Stimulated activated naive CD8-positive, alpha-beta T cell treated with anti-CD3 and anti-CD28 coated beads, Interleukin-15, Interleukin-2, amounts not matched to agents 100 ng/mL and 50 ng/mL, for 24 hours (primary cell): ENCODE data around the gene NASP.
"Not testable (repeated sequence)": the region's sequence is repeated elsewhere in the genome, so short reads cannot be mapped to it uniquely, and the experiment has no call there.

Source experiments
- H3K27ac Mint-ChIP-seq: one replicate; pipeline ENCODE4 v1.8.0; 2021; ENCODE audit warnings: mild to moderate bottlenecking, mixed read lengths
- H3K27me3 Mint-ChIP-seq: one replicate; pipeline ENCODE4 v1.8.0; 2021; ENCODE audit warnings: mixed read lengths
- H3K36me3 Mint-ChIP-seq: one replicate; pipeline ENCODE4 v1.8.0; 2021; ENCODE audit warnings: low read depth, mixed read lengths
- H3K4me1 Mint-ChIP-seq: one replicate; pipeline ENCODE4 v1.8.0; 2021; ENCODE audit warnings: low read depth, mixed read lengths
- H3K4me3 Mint-ChIP-seq: one replicate; pipeline ENCODE4 v1.8.0; 2021; ENCODE audit warnings: mild to moderate bottlenecking, mixed read lengths
- H3K9me3 Mint-ChIP-seq: one replicate; pipeline ENCODE4 v1.8.0; 2021; ENCODE audit warnings: mixed read lengths

The NASP gene

GRCh38 chr1:45589861-45590260, 6.0 kb downstream of the NASP start:
- Mint-ChIP-seq H3K27me3 (no peaks in the 10 kb centered on the region), H3K4me1 (peaks cover 45% of the 10 kb centered on the region), H3K27ac (no peak overlapping the region), H3K36me3 (peaks cover 55% of the 10 kb centered on the region), H3K9me3 (no peaks in the 10 kb centered on the region), H3K4me3 (no peak overlapping the region)

GRCh38 chr1:45594412-45594811, 10.6 kb downstream of the NASP start:
- Mint-ChIP-seq H3K4me1 (peaks cover 20% of the 10 kb centered on the region), H3K27ac (no peak overlapping the region), H3K4me3 (no peak overlapping the region), H3K27me3 (no peaks in the 10 kb centered on the region), H3K9me3 (no peaks in the 10 kb centered on the region), H3K36me3 (peaks cover 62% of the 10 kb centered on the region)

GRCh38 chr1:45596765-45597164, 12.9 kb downstream of the NASP start:
- Mint-ChIP-seq H3K36me3 (peaks cover 69% of the 10 kb centered on the region), H3K4me1 (peaks cover 18% of the 10 kb centered on the region)
- not testable (repeated sequence) for H3K27me3 Mint-ChIP-seq, H3K4me3 Mint-ChIP-seq, H3K27ac Mint-ChIP-seq, H3K9me3 Mint-ChIP-seq

GRCh38 chr1:45604239-45604638, 20.4 kb downstream of the NASP start:
- Mint-ChIP-seq H3K36me3 (peaks cover 76% of the 10 kb centered on the region), H3K4me3 (no peak overlapping the region), H3K9me3 (no peaks in the 10 kb centered on the region), H3K4me1 (peaks cover 26% of the 10 kb centered on the region), H3K27me3 (no peaks in the 10 kb centered on the region), H3K27ac (no peak overlapping the region)

GRCh38 chr1:45607404-45608074, 23.7 kb downstream of the NASP start:
- Mint-ChIP-seq H3K27me3 (no peaks in the 10 kb centered on the region), H3K27ac (peak overlapping the region; percentile 59), H3K9me3 (no peaks in the 10 kb centered on the region), H3K4me1 (peaks cover 18% of the 10 kb centered on the region), H3K36me3 (peaks cover 72% of the 10 kb centered on the region), H3K4me3 (no peak overlapping the region)

GRCh38 chr1:45608175-45609156, 24.6 kb downstream of the NASP start:
- Mint-ChIP-seq H3K9me3 (no peaks in the 10 kb centered on the region), H3K27me3 (no peaks in the 10 kb centered on the region), H3K4me1 (peaks cover 18% of the 10 kb centered on the region), H3K4me3 (no peak overlapping the region), H3K27ac (peak overlapping the region; percentile 57), H3K36me3 (peaks cover 76% of the 10 kb centered on the region)

- Mint-ChIP-seq H3K27me3 (no peaks in the 10 kb centered on the region), H3K27ac (no peak overlapping the region), H3K4me1 (peaks cover 18% of the 10 kb centered on the region), H3K9me3 (no peaks in the 10 kb centered on the region), H3K4me3 (no peak overlapping the region), H3K36me3 (peaks cover 82% of the 10 kb centered on the region)
Observed at GRCh38 chr1:45610589-45611226, 26.9 kb downstream of the NASP start.

GRCh38 chr1:45612941-45613579, 29.2 kb downstream of the NASP start:
- H3K9me3 Mint-ChIP-seq: no peaks in the 10 kb centered on the region
- H3K27me3 Mint-ChIP-seq: no peaks in the 10 kb centered on the region
- peaks cover 8% of the 10 kb centered on the region for H3K4me1 Mint-ChIP-seq
- H3K36me3 Mint-ChIP-seq: peaks cover 82% of the 10 kb centered on the region
- no peak overlapping the region for H3K4me3 Mint-ChIP-seq
- H3K27ac Mint-ChIP-seq: peak overlapping the region; percentile 22

GRCh38 chr1:45615885-45616284, 32.0 kb downstream of the NASP start:
- Mint-ChIP-seq H3K4me1 (peaks cover 4% of the 10 kb centered on the region), H3K27me3 (no peaks in the 10 kb centered on the region), H3K27ac (no peak overlapping the region), H3K9me3 (no peaks in the 10 kb centered on the region), H3K4me3 (no peak overlapping the region), H3K36me3 (peaks cover 63% of the 10 kb centered on the region)

GRCh38 chr1:45617618-45618017, 33.8 kb downstream of the NASP start:
- Mint-ChIP-seq H3K4me3 (no peak overlapping the region), H3K9me3 (no peaks in the 10 kb centered on the region), H3K27ac (no peak overlapping the region), H3K27me3 (no peaks in the 10 kb centered on the region), H3K4me1 (peaks cover 4% of the 10 kb centered on the region), H3K36me3 (peaks cover 55% of the 10 kb centered on the region)

- Mint-ChIP-seq H3K9me3 (no peaks in the 10 kb centered on the region), H3K4me3 (no peak overlapping the region), H3K36me3 (peaks cover 53% of the 10 kb centered on the region), H3K27me3 (no peaks in the 10 kb centered on the region), H3K4me1 (peaks cover 4% of the 10 kb centered on the region), H3K27ac (no peak overlapping the region)
Observed at GRCh38 chr1:45619149-45619921, 35.5 kb downstream of the NASP start.

GRCh38 chr1:45620588-45621500, 37.0 kb downstream of the NASP start:
- H3K4me1 Mint-ChIP-seq: peaks cover 4% of the 10 kb centered on the region
- no peaks in the 10 kb centered on the region for H3K9me3 Mint-ChIP-seq
- H3K4me3 Mint-ChIP-seq: no peak overlapping the region
- H3K27ac Mint-ChIP-seq: peak overlapping the region; percentile 40
- H3K27me3 Mint-ChIP-seq: no peaks in the 10 kb centered on the region
- peaks cover 46% of the 10 kb centered on the region for H3K36me3 Mint-ChIP-seq

- Mint-ChIP-seq H3K36me3 (peaks cover 40% of the 10 kb centered on the region), H3K9me3 (no peaks in the 10 kb centered on the region)
Observed at GRCh38 chr1:45621501-45621836, 37.6 kb downstream of the NASP start.

More at GRCh38 chr1:45621501-45621836, 37.6 kb downstream of the NASP start:
- Mint-ChIP-seq H3K27ac (peak overlapping the region; percentile 16), H3K4me3 (no peak overlapping the region), H3K4me1 (peaks cover 4% of the 10 kb centered on the region), H3K27me3 (no peaks in the 10 kb centered on the region)
